22Rv1 (cell line): Measurements from ENCODE around the gene ACSF3.

Source experiments
- ZFX ChIP-seq: fragments of 450-650 bp; IDR thresholded peaks from 2 replicates; pipeline ENCODE4 v1.6.1; 2017; ENCODE audit warnings: antibody characterized with exemption, borderline replicate concordance
- TF ChIP-seq, protein P1 (sequence below): fragments of 450-650 bp; IDR thresholded peaks from 2 replicates; pipeline ENCODE4 v1.5.1; 2017; ENCODE audit warnings: mild to moderate bottlenecking

DNA sequence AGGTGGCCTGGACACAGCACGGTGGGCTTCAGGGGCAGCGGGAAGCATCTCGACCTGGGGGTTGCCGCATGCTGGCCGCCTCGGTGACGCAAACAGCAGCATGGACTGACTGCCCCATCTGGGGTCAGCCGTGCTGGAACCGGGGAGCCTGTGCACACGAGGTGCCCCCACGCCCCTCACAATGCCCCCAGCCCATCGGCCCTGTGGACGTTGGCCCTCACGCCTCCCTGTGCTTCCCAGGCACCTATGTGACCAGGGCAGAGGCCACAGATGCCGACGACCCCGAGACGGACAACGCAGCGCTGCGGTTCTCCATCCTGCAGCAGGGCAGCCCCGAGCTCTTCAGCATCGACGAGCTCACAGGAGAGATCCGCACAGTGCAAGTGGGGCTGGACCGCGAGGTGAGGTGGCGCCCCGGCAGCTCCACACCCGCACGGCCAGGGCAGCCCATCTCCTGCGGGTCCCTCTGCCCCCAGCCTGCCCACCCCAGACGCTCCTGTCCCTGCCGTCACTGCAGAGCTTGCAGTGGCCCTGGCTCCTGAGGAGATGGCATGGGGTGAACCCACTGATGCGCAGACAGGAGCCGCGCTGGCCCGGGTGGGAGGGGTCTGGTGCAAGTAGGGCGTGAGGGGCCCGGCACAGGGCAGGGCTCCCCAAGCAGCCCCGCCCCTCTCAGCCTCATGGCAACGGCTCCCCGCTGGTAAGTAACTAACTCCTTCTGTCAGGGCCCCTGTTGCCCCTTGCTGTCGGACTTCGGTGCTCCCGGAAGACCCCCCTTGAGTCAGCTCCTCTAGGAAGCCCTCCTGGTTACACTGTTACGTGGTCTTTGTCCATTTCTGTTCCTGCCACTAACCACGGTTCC lies 91.5 kb downstream of the ACSF3 start:
- TF ChIP-seq, protein P1, sequence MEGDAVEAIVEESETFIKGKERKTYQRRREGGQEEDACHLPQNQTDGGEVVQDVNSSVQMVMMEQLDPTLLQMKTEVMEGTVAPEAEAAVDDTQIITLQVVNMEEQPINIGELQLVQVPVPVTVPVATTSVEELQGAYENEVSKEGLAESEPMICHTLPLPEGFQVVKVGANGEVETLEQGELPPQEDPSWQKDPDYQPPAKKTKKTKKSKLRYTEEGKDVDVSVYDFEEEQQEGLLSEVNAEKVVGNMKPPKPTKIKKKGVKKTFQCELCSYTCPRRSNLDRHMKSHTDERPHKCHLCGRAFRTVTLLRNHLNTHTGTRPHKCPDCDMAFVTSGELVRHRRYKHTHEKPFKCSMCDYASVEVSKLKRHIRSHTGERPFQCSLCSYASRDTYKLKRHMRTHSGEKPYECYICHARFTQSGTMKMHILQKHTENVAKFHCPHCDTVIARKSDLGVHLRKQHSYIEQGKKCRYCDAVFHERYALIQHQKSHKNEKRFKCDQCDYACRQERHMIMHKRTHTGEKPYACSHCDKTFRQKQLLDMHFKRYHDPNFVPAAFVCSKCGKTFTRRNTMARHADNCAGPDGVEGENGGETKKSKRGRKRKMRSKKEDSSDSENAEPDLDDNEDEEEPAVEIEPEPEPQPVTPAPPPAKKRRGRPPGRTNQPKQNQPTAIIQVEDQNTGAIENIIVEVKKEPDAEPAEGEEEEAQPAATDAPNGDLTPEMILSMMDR: no peak
- TF ChIP-seq ZFX: no peak
